Ovary (tissue), 9 donors: ENCODE results near the gene MRRF. TPM values are rescaled to one million over a fixed set of nuclear protein-coding genes. Genes with fewer than 3 reads are reported as not detected.
A peak's percentile ranks its signal among the peaks of the same experiment; 100 is the strongest.

ENCODE experiments used
- DNase-seq, 5 donors: peaks; one replicate each; pipeline ENCODE4 v3.0.0-alpha.2; 2019 to 2020
- H3K27ac ChIP-seq, 2 donors: fragments of 200-600 bp; one replicate each; pipeline versions ENCODE4 v1.5.1 to v1.8.0; 2019 to 2022
- H3K27me3 ChIP-seq: fragments of 200-600 bp; one replicate; pipeline ENCODE4 v1.8.0; 2022
- H3K36me3 ChIP-seq: fragments of 200-600 bp; sonication (generic); one replicate; pipeline ENCODE4 v1.5.1; 2019
- H3K4me1 ChIP-seq: one replicate; pipeline ENCODE4 v1.8.1; 2013; ENCODE audit warnings: mild to moderate bottlenecking, moderate library complexity; ENCODE audit not compliant: insufficient read depth
- H3K4me3 ChIP-seq: fragments of 200-600 bp; sonication (generic); one replicate; pipeline ENCODE4 v1.5.1; 2017
- H3K9me3 ChIP-seq, 2 donors: fragments of 200-600 bp in 1 of 2; sonication (generic) in 1 of 2; one replicate each; pipeline versions ENCODE4 v1.5.1 to v1.8.1; 2013 to 2019; ENCODE audit warnings: mild to moderate bottlenecking in 1 of 2, moderate library complexity in 1 of 2
- EP300 ChIP-seq: sonication (generic); formaldehyde crosslinking; IDR thresholded peaks from one replicate; pipeline ENCODE4 v1.6.1; 2017; ENCODE audit warnings: antibody characterized with exemption
- POLR2A ChIP-seq: fragments of 450-650 bp; IDR thresholded peaks from one replicate; pipeline ENCODE4 v1.6.1; 2017; ENCODE audit warnings: antibody characterized with exemption, mild to moderate bottlenecking, moderate library complexity
- WGBS, 3 donors: extraction: QIAGEN DNeasy Blood & Tissue Kit in 1 of 3; methylation state at CpG; one replicate each; pipeline versions ENCODE4 v1.1.5 to v1.1.7; 2013 to 2017; 5-methylcytosine and 5-hydroxymethylcytosine counted together
- intact Hi-C, 4 donors: fragments of 100-400 bp; cut with DNase I; formaldehyde crosslinking; loops; one replicate each; pipeline versions ENCODE4 v1.11.0 to v1.15.1; 2022 to 2023
- polyA plus RNA-seq, 2 donors: library from polyadenylated mRNA; stranded (reverse); fragments of 200-250 nt in 1 of 2; fragments of 350-450 nt in 1 of 2; fragmentation: Illumina TruSeq in 1 of 2; extraction: RNeasy Lipid Tissue Mini Kit (QIAGEN cat#74804) in 1 of 2; gene quantifications; one replicate each; pipeline ENCODE4 v1.2.3, GENCODE V29; 2013 to 2014
- total RNA-seq, 7 donors: library from RNA; depleted of rRNA in 2 of 7; stranded (reverse); fragments of >200 nt in 2 of 7; fragmentation: NEBNext Ultra II Directional in 3 of 7; extraction: Animal tissue kit (Norgen Biotek cat#: 25700) in 3 of 7; gene quantifications; one replicate each; pipeline versions ENCODE4 v1.1.0 to v1.2.4, GENCODE V29; 2016 to 2023
- TF ChIP-seq, protein P1 (sequence below), 3 donors: fragments of 450-650 bp in 2 of 3; fragments of 200-600 bp in 1 of 3; IDR thresholded peaks; one replicate each; pipeline versions ENCODE4 v1.5.1 to v1.8.0; 2016 to 2022; ENCODE audit warnings: antibody characterized with exemption in 3 of 3, mild to moderate bottlenecking in 1 of 3
- donor health status: DM: no; HTN: no; CAD: no; lungs with moderate emphysema.
- donor health status: DM: no; HTN: no; CAD: no.
- donor health status: Bipolar disorder and iron deficiency.
- donor health status: DM: yes; HTN: yes; CAD: no.
- donor health status: DM: no; HTN: no; CAD: no.
- donor health status: DM: yes; HTN: yes; CAD: no.

MRRF gene
- total and polyA plus RNA-seq, 9 donors, result 15.6 to 29.8 (median 22.2) TPM

DNA sequence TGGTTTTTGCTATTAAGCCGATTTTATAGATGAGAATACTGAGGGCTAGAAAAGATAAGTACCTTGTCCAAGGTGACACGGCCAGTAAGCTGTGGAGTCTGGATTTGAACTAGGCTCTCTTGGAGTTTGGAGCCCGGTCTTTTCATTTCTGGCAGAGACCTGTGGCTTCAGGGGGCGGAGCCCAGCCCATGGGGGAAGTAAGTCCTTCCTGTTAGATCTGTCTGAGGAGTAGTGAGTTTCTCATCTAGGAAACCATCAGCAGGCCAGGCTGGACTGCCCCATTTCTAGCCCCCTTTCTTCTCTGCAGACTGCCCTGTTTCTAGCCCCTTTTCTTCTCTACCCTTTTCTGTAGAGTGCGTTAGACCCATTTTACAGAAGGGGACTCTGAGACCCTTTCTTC, 105.6 kb downstream of the MRRF start:
- Histone ChIP-seq H3K36me3 (no peaks in the 10 kb centered on the region), H3K27me3 (no peaks in the 10 kb centered on the region), H3K4me1 (peaks cover 4% of the 10 kb centered on the region), H3K4me3 (no peak overlapping the region), H3K9me3 (no peaks in the 10 kb centered on the region), H3K27ac (no peak overlapping the region)
- intact Hi-C loops, result no loop called here
- TF ChIP-seq, protein P1, sequence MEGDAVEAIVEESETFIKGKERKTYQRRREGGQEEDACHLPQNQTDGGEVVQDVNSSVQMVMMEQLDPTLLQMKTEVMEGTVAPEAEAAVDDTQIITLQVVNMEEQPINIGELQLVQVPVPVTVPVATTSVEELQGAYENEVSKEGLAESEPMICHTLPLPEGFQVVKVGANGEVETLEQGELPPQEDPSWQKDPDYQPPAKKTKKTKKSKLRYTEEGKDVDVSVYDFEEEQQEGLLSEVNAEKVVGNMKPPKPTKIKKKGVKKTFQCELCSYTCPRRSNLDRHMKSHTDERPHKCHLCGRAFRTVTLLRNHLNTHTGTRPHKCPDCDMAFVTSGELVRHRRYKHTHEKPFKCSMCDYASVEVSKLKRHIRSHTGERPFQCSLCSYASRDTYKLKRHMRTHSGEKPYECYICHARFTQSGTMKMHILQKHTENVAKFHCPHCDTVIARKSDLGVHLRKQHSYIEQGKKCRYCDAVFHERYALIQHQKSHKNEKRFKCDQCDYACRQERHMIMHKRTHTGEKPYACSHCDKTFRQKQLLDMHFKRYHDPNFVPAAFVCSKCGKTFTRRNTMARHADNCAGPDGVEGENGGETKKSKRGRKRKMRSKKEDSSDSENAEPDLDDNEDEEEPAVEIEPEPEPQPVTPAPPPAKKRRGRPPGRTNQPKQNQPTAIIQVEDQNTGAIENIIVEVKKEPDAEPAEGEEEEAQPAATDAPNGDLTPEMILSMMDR (IDR thresholded peaks at IDR 0.05), result no peak
- no peak for TF ChIP-seq EP300
- TF ChIP-seq POLR2A, result no peak
- no peak for DNase-seq
- WGBS, 3 donors, result 79 to 85% (median 84%) methylated on average over 5 of the region's 5 CpGs

DNA sequence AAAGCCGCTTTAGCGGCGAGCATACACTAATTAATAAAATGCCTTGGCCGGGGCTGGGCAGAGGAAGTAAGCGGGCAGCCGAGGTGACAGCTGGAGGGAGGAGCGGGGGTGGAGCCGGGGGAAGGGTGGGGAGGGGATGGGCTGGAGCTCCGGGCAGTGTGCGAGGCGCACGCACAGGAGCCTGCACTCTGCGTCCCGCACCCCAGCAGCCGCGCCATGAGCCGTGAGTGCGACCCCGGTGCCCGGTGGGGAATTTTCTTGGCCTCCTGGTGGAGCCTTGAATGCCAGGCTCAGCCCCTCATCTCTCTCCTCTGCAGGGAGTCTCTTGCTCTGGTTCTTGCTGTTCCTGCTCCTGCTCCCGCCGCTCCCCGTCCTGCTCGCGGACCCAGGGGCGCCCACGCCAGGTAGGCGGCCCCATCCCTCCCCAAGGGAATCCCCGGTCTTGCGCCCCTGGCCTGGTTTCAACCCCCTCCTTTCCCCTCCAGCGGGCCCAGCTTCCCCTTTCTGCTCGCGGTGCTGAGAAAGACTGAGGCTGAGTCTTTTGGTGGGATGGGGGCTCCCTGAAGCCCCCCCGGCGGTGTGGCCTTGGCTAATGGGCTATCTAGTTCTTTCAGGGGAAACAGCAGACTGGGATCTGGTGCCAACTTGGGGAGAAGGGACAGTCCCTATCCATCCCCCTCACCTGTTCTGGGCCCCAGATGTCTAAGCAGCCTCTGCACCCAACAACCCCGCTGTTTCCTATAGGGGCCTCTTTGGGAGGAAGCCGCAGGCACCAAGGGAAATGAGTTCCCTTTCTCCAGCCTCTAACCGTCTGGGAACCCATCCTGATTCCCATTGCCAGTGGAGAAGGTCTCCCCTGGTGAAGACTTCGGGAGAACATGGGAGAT, 106.4 kb downstream of the MRRF start, which contains the start of gene PTGS1:
Gene PTGS1 (plus strand): TSS at position 156 of the 887 bp plus-strand sequence. CDS start 61 bp downstream, at position 217.
- H3K4me3 ChIP-seq, result peak within 1 kb of the TSS; percentile 23
- H3K36me3 ChIP-seq, result no peaks in the 10 kb centered on the region
- TF ChIP-seq, protein P1 (IDR thresholded peaks at IDR 0.05), result no peak
- TF ChIP-seq EP300 (no peak), POLR2A (no peak)
- peaks cover 12% of the 10 kb centered on the region for H3K4me1 ChIP-seq
- H3K9me3 ChIP-seq, result no peaks in the 10 kb centered on the region
- no peak within 1 kb of the TSS for H3K27ac ChIP-seq
- intact Hi-C loops, result no loop called here
- DNase-seq, result peak in 1 of 5 donors; percentile 35
- 7% methylated on average over 39 of the region's 39 CpGs for WGBS, 3 donors
- H3K27me3 ChIP-seq, result no peaks in the 10 kb centered on the region

DNA sequence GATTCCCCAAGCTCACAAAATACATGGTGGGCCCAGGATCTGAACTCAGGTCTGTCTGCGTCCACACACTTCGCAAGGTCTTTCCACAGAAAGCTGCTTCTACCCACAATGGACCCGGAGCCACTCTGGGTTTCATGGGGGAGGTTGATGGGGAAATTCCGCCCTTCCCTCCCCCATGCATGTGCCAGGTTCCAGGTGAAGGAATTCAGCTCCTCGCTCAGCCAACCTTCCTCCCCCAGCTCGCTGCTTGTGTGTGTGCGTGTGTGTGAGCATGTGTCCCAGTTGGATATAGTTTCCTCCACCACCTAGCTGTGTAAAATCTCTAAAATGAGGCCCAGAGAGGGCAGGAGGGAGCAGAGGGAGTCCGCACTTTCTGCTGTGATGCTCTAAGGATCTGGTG, 107.2 kb downstream of the MRRF start:
- intact Hi-C loops, result no loop called here
- 88 to 90% (median 89%) methylated on average over 8 of the region's 8 CpGs for WGBS, 3 donors
- no peak for DNase-seq
- H3K27me3 ChIP-seq, result no peaks in the 10 kb centered on the region
- no peaks in the 10 kb centered on the region for H3K9me3 ChIP-seq
- no peaks in the 10 kb centered on the region for H3K36me3 ChIP-seq
- H3K27ac ChIP-seq, result no peak overlapping the region
- peaks cover 13% of the 10 kb centered on the region for H3K4me1 ChIP-seq
- no peak overlapping the region for H3K4me3 ChIP-seq
- TF ChIP-seq, protein P1 (IDR thresholded peaks at IDR 0.05), result no peak
- no peak for TF ChIP-seq EP300
- no peak for TF ChIP-seq POLR2A

DNA sequence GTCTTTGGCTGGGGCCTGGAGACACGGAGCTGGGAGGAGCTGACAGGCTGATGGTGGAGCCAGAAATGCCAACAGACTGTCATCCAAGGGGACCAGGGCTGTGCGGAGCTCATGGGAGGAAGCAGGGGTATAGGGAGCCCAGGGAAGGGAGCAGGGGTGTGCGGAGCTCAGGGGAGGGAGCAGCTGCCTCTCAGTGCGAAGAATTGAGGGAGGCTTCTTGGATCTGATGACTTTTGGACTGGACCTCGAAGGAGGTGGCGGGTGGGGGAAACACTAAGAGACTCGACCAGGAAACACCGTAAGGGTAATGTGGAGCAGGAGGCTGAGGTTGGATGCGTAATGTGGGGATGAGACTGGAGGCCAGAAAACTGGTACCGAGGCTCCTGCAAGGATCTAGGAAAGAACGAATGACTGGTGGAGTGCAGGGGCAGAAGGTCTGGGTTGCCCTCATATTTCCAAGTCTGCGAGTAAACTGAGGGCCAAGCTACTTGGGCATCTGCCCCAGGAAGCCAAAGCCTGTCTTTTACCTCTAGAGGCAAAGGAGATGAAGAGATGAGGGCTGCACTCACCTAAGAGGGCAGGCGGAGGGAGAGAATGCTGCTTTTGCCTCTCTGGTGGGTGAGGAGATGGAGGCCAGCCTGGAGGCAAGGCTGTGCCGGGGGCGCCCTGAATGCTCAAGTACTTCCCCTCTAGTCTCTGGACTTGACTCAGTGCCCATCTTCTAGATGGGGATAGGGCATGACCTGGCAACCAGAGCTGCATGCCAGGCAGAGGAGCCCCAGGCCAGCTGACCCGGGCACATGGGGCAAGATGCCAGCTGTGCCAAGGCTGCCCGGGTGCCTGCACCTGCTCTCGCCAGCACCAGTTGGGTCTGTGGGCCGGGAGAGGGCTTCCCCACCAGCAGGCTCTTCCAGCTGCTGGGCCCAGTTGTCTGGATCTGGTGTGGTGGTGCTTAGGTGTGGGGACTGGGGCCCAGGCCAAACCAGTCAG, 108.5 kb downstream of the MRRF start:
- H3K36me3 ChIP-seq, result no peaks in the 10 kb centered on the region
- TF ChIP-seq, protein P1 (IDR thresholded peaks at IDR 0.05), result no peak
- TF ChIP-seq POLR2A, result no peak
- TF ChIP-seq EP300, result no peak
- 74 to 79% (median 78%) methylated on average over 18 to 19 of the region's 19 CpGs for WGBS, 3 donors
- H3K4me1 ChIP-seq, result peaks cover 13% of the 10 kb centered on the region
- H3K27ac ChIP-seq, result no peak overlapping the region
- no peaks in the 10 kb centered on the region for H3K27me3 ChIP-seq
- H3K4me3 ChIP-seq, result no peak overlapping the region
- no peak for DNase-seq
- no peaks in the 10 kb centered on the region for H3K9me3 ChIP-seq
- intact Hi-C loops, result no loop called here
